ENCODE measurements around the gene SIDT2. TPM values are rescaled to one million over a fixed set of nuclear protein-coding genes. Genes with fewer than 3 reads are reported as not detected.

SIDT2 gene
- total RNA-seq, 1 experiment from 2014 or later, result 27.6 TPM

- TF ChIP-seq FOXP4 (CRISPR knock-in tag; IDR thresholded peaks at IDR 0.05) (no peak), ZNF532 (CRISPR knock-in tag; IDR thresholded peaks at IDR 0.05; ENCODE audit: borderline replicate concordance) (no peak), ZNF671 (CRISPR knock-in tag; IDR thresholded peaks at IDR 0.05) (no peak), ERG (CRISPR knock-in tag; IDR thresholded peaks at IDR 0.05) (no peak), FOXK1 (CRISPR knock-in tag; IDR thresholded peaks at IDR 0.05) (0 out of 2 replicates have a peak, but pooled peaks have one; percentile 53), IRF2 (CRISPR knock-in tag; IDR thresholded peaks at IDR 0.05; ENCODE audit: borderline replicate concordance, low read depth) (no peak), ZNF219 (CRISPR knock-in tag; IDR thresholded peaks at IDR 0.05; ENCODE audit: borderline replicate concordance) (no peak)
Measured at GRCh38 chr11:117231842-117232091, 53.2 kb downstream of the SIDT2 start, which contains the start of gene PCSK7 (continued).

- Mint-ChIP-seq H3K9me3 (no peaks in the 10 kb centered on the region), H3K4me1 (peaks cover 25% of the 10 kb centered on the region), H3K27me3 (ENCODE audit: low read depth) (no peaks in the 10 kb centered on the region), H3K4me3 (peak within 1 kb of the TSS; percentile 99), H3K36me3 (peaks cover 5% of the 10 kb centered on the region; the same call in 1 of the 2 replicates), H3K27ac (peak within 1 kb of the TSS; percentile 99)
- peak; percentile 68 for DNase-seq (ENCODE audit: low spot score)
- ATAC-seq, result peak; percentile 91
- CTCF ChIA-PET, result interaction anchor here (0.7 to 2.9 kb wide), 10 partner anchors 10 to 490 kb away, joined by 3 to 36 read pairs (median 4); partner anchors contain the start of genes APOA5, BACE1, CEP164 and SIDT2
- POLR2A ChIA-PET, result interaction anchor here (1.4 kb wide), 1 partner anchor 53 kb away, joined by 3 read pairs; the partner anchor contains the start of gene SIDT2
- TF ChIP-seq NR2C2 (CRISPR knock-in tag; IDR thresholded peaks at IDR 0.05) (no peak), MAX (CRISPR knock-in tag; IDR thresholded peaks at IDR 0.05) (no peak), NFE2L1 (CRISPR knock-in tag; IDR thresholded peaks at IDR 0.05) (no peak), ZNF423 (CRISPR knock-in tag; IDR thresholded peaks at IDR 0.05) (no peak), SP1 (CRISPR knock-in tag; conservative IDR thresholded peaks at IDR 0.05) (peak; percentile 51), EMX1 (CRISPR knock-in tag; IDR thresholded peaks at IDR 0.05) (no peak), FOXK1 (CRISPR knock-in tag; IDR thresholded peaks at IDR 0.05) (no peak), HMGXB4 (CRISPR knock-in tag; IDR thresholded peaks at IDR 0.05) (peak; percentile 28; the same call in 1 of the 2 replicates), ATF2 (CRISPR knock-in tag; IDR thresholded peaks at IDR 0.05; ENCODE audit: borderline replicate concordance, low read depth) (no peak), MLX (CRISPR knock-in tag; IDR thresholded peaks at IDR 0.05) (no peak), CBFB (CRISPR knock-in tag; IDR thresholded peaks at IDR 0.05; ENCODE audit: low read depth) (no peak), NR1H2 (CRISPR knock-in tag; IDR thresholded peaks at IDR 0.05) (no peak), GRHL2 (CRISPR knock-in tag; IDR thresholded peaks at IDR 0.05; ENCODE audit: insufficient replicate concordance, severe bottlenecking) (no peak), USF2 (CRISPR knock-in tag; IDR thresholded peaks at IDR 0.05) (no peak), ESRRA (CRISPR knock-in tag; IDR thresholded peaks at IDR 0.05; ENCODE audit: borderline replicate concordance) (no peak), ZNF396 (CRISPR knock-in tag; IDR thresholded peaks at IDR 0.05; ENCODE audit: borderline replicate concordance) (no peak), OVOL2 (CRISPR knock-in tag; IDR thresholded peaks at IDR 0.05; ENCODE audit: borderline replicate concordance) (no peak), ZNF671 (CRISPR knock-in tag; IDR thresholded peaks at IDR 0.05) (no peak)
Measured at GRCh38 chr11:117232092-117232878, 53.7 kb downstream of the SIDT2 start, which contains the start of gene RNF214. Gene RNF214, plus strand, starts transcription at chr11:117232671. Its CDS starts 1,602 bp downstream, at chr11:117234273.

Measured in WTC11 (cell line).